AG09319 (cell line): ENCODE results near the gene CCR5.

Experiments used
- DNase-seq: peaks from one replicate; pipeline ENCODE4 v3.0.0-alpha.2; 2010; ENCODE audit warnings: low read depth; ENCODE audit errors: extremely low read depth
- TF ChIP-seq, protein P1 (sequence below): IDR thresholded peaks from 2 replicates; pipeline ENCODE4 v1.5.1; 2011; ENCODE audit warnings: low read depth, mild to moderate bottlenecking, inconsistent platforms, low read length, moderate library complexity

Gene CCR5

GRCh38 chr3:46417841-46418611 lies 47.3 kb downstream of the CCR5 start:
- no peak for DNase-seq
- TF ChIP-seq, protein P1, sequence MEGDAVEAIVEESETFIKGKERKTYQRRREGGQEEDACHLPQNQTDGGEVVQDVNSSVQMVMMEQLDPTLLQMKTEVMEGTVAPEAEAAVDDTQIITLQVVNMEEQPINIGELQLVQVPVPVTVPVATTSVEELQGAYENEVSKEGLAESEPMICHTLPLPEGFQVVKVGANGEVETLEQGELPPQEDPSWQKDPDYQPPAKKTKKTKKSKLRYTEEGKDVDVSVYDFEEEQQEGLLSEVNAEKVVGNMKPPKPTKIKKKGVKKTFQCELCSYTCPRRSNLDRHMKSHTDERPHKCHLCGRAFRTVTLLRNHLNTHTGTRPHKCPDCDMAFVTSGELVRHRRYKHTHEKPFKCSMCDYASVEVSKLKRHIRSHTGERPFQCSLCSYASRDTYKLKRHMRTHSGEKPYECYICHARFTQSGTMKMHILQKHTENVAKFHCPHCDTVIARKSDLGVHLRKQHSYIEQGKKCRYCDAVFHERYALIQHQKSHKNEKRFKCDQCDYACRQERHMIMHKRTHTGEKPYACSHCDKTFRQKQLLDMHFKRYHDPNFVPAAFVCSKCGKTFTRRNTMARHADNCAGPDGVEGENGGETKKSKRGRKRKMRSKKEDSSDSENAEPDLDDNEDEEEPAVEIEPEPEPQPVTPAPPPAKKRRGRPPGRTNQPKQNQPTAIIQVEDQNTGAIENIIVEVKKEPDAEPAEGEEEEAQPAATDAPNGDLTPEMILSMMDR, result no peak

DNA sequence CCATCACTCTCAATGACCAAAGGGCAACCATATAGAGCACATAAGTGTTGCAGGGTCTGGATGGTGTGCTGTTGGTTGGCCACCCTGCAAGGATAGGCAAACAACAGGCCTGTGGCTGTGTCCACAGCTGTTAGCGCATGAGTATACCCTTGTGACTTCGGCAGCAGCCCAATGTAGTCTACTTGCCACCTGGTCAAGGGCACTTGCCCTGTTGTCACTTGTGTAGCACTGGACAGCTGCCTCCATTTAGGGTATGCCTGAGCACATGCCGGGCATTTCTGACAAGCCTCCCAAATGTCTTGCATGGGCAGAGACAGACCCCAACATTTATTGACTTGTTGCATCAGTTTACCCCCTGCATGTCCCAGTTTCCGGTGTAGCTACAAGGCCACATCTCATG lies 49.1 kb downstream of the CCR5 start:
- TF ChIP-seq, protein P1, result no peak
- no peak for DNase-seq

DNA sequence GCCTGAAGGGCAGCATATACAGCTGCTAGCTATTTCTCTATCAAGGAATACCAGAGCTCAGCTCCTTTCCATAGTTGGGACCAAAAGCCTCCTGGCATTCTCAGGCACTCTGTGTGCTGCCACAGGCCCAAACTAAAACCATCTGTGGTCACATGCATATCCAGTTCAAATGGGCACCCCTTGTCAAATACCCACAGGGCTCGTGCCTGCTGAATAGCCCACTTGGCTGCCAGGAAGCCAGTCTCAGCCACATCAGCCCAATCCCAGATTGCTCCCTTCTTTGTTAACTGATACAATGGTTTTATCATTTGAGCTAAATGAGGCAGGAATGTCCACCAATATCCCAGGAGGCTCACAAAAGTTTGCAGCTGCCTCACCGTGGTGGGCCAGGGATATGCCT lies 50.2 kb downstream of the CCR5 start:
- TF ChIP-seq, protein P1, result no peak
- DNase-seq, result no peak

GRCh38 chr3:46422617-46423016 lies 51.9 kb downstream of the CCR5 start:
- TF ChIP-seq, protein P1, result no peak
- DNase-seq, result no peak

- no peak for DNase-seq
Measured at GRCh38 chr3:46423588-46423987, 52.8 kb downstream of the CCR5 start.

More at GRCh38 chr3:46423588-46423987, 52.8 kb downstream of the CCR5 start:
- TF ChIP-seq, protein P1, result no peak
